ENCODE results near the gene ODC1. TPM values are rescaled to one million over a fixed set of nuclear protein-coding genes. Genes with fewer than 3 reads are reported as not detected.

The ODC1 gene
- total RNA-seq, 1 donor = 129 TPM

DNA sequence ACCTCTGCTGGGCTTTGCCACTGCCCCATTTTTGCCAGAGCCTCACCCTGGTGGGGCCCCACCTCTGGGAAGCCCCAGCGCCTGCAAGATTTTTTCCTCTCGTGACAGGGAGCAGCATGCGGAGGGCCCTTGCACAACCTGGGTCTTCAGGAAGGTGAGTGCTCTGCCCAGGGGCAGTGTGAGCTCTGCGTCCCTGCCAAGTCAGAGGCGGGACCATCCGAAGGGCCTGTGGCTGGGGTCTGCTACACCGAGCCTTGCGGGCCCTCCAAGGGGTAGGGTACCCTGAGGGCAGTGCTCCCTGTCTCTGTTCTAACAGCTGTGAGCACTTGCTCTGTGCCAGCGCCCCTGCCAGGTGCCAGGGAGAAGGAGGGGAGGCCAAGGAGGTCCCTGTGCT is 5.8 kb upstream of the ODC1 start:
- no peak for DNase-seq (ENCODE audit: low read depth)
- no peak for TF ChIP-seq CTCF (IDR thresholded peaks at IDR 0.05; ENCODE audit: insufficient read depth, low read length)

GRCh38 chr2:10452956-10453904 is 5.1 kb upstream of the ODC1 start:
- no peak for DNase-seq (ENCODE audit: low read depth)
- no peak for TF ChIP-seq CTCF (IDR thresholded peaks at IDR 0.05; ENCODE audit: insufficient read depth, low read length)
- no peak overlapping the region for H3K4me3 ChIP-seq (ENCODE audit: low read depth, low read length)

More for the DNA sequence above, 5.8 kb upstream of the ODC1 start:
- H3K4me3 ChIP-seq (ENCODE audit: low read depth, low read length) = no peak overlapping the region

- no peak overlapping the region for H3K4me3 ChIP-seq (ENCODE audit: low read depth, low read length)
- peak; percentile 85 for DNase-seq (ENCODE audit: low read depth)
- TF ChIP-seq CTCF (IDR thresholded peaks at IDR 0.05; ENCODE audit: insufficient read depth, low read length) = no peak
Observed at GRCh38 chr2:10452312-10452711, 4.2 kb upstream of the ODC1 start.

- TF ChIP-seq CTCF (IDR thresholded peaks at IDR 0.05; ENCODE audit: insufficient read depth, low read length) = no peak
- no peak for DNase-seq (ENCODE audit: low read depth)
- H3K4me3 ChIP-seq (ENCODE audit: low read depth, low read length) = no peak overlapping the region
Observed at GRCh38 chr2:10451819-10452218, 3.7 kb upstream of the ODC1 start.

DNA sequence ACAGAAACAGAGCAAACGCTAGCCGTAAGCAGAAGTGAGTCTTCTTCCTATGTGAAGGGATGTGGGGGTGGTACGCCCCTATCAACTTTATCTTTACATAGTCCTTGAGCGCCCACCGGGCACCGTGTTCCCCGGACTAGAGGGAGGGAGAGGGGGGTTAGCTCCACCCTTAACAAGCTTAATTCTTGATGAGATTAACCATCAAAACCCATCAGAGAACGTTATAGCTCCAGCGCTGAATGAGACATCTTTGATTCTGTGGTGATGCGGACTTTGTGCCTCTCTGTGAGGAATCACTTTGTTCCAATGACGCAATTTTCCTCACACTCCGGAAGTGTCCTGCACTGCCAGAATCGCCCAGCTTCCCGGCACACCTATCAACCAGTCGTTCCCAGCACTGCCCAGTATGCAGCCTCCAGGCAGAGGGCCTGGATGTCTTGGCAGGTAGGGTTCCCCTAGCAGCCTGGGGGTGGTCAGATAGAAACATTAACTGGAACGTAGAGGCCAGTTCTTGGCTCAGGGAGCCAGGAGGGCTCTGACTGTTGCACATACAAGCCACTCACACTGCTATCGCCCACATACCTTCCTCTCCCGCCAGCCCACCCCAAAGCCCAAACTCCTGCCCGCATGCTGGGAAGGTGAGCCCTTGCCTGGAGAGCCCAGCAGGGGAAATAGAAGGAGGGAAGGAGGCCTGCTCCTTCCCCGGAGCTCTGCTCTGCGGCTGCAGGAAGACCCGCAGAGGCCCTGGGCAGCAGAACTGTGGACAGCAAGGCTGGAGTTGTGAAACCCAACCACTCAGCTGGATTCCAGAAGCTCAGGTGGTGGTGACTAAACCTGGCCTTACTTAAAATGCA is 1.9 kb upstream of the ODC1 start:
- no peak for TF ChIP-seq CTCF (IDR thresholded peaks at IDR 0.05; ENCODE audit: insufficient read depth, low read length)
- H3K4me3 ChIP-seq (ENCODE audit: low read depth, low read length) = peak overlapping the region; percentile 82
- DNase-seq (ENCODE audit: low read depth) = no peak

DNA sequence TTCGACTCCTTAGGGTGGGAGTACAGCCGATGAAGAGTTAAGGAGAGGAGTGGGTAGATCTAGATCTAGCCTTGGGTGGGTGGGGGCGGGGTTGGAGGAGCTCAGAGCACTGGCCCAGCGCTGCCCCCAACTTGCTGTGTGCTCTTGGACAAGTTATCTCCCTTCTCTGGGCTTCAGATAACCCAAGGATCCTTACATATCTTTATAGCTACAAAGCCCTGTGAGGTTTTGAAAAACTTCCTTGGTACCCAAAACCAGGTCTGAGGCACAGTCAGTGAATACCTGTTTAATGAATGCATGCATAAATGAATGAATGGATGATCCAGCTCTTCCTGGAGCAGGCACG is 1.3 kb upstream of the ODC1 start:
- H3K4me3 ChIP-seq (ENCODE audit: low read depth, low read length) = peak overlapping the region; percentile 82
- no peak for DNase-seq (ENCODE audit: low read depth)
- no peak for TF ChIP-seq CTCF (IDR thresholded peaks at IDR 0.05; ENCODE audit: insufficient read depth, low read length)

Data from fibroblast of the aortic adventitia (primary cell).